Keratinocyte (primary cell): ENCODE results near the gene SATB1. TPM values are rescaled to one million over a fixed set of nuclear protein-coding genes. Genes with fewer than 3 reads are reported as not detected.

Source experiments
- DNase-seq: peaks from one replicate; pipeline ENCODE4 v3.0.0-alpha.2; 2011; ENCODE audit warnings: low read depth, missing footprints, low spot score
- FAIRE-seq: peaks from 2 replicates; lab custom pipeline; 2011; peaks lifted over from hg19 to GRCh38; lab: Jason Lieb, UNC
- H2AFZ ChIP-seq: 2 replicates; pipeline ENCODE4 v1.6.0; 2012; ENCODE audit warnings: low read length, control low read depth, inconsistent platforms; ENCODE audit not compliant: control insufficient read depth
- H3K27ac ChIP-seq: 2 replicates; pipeline ENCODE4 v1.5.1; 2011; ENCODE audit warnings: low read length; ENCODE audit not compliant: control insufficient read depth, insufficient read depth
- H3K27me3 ChIP-seq: 3 replicates; pipeline ENCODE4 v1.6.0; 2011; ENCODE audit warnings: low read length; ENCODE audit not compliant: control insufficient read depth, insufficient read depth; ENCODE audit errors: extremely low read depth
- H3K36me3 ChIP-seq, 2 experiments: 2 replicates in 1 of 2; 3 replicates in 1 of 2; pipeline ENCODE4 v1.5.1; 2011; ENCODE audit warnings: low read length in 2 of 2, mild to moderate bottlenecking in 1 of 2; ENCODE audit not compliant: control insufficient read depth in 2 of 2, insufficient read depth in 2 of 2; ENCODE audit errors: extremely low read depth in 1 of 2
- H3K4me1 ChIP-seq: 3 replicates; pipeline ENCODE4 v1.5.1; 2011; ENCODE audit warnings: low read length; ENCODE audit not compliant: control insufficient read depth, insufficient read depth; ENCODE audit errors: extremely low read depth
- H3K4me2 ChIP-seq: 3 replicates; pipeline ENCODE4 v1.6.0; 2011; ENCODE audit warnings: low read depth, low read length; ENCODE audit not compliant: control insufficient read depth, insufficient read depth; ENCODE audit errors: extremely low read depth
- H3K4me3 ChIP-seq, 3 experiments: fragments of 200-600 bp in 1 of 3; sonication (generic) in 1 of 3; 2 replicates in 2 of 3; 3 replicates in 1 of 3; pipeline ENCODE4 v1.5.1; 2011 to 2016; ENCODE audit warnings: low read length in 3 of 3, mild to moderate bottlenecking in 3 of 3, control low read depth in 2 of 3, inconsistent platforms in 1 of 3, low read depth in 1 of 3, mixed read lengths in 1 of 3, mixed run types in 1 of 3, moderate library complexity in 1 of 3; ENCODE audit not compliant: control insufficient read depth in 2 of 3, insufficient read depth in 2 of 3; ENCODE audit errors: extremely low read depth in 1 of 3
- H3K79me2 ChIP-seq: 2 replicates; pipeline ENCODE4 v1.6.0; 2012; ENCODE audit warnings: low read length; ENCODE audit not compliant: control insufficient read depth, insufficient read depth
- H3K9ac ChIP-seq: 3 replicates; pipeline ENCODE4 v1.6.0; 2011; ENCODE audit warnings: low read length; ENCODE audit not compliant: control insufficient read depth, insufficient read depth; ENCODE audit errors: extremely low read depth
- H3K9me1 ChIP-seq: 3 replicates; pipeline ENCODE4 v1.6.0; 2011; ENCODE audit warnings: low read length; ENCODE audit not compliant: control insufficient read depth, insufficient read depth; ENCODE audit errors: extremely low read depth
- H3K9me3 ChIP-seq: 2 replicates; pipeline ENCODE4 v1.5.1; 2012; ENCODE audit warnings: low read depth, low read length; ENCODE audit not compliant: control insufficient read depth
- H4K20me1 ChIP-seq: 3 replicates; pipeline ENCODE4 v1.6.0; 2011; ENCODE audit warnings: low read length; ENCODE audit not compliant: control insufficient read depth, insufficient read depth; ENCODE audit errors: extremely low read depth
- CTCF ChIP-seq, 3 experiments: IDR thresholded peaks in 1 of 3; conservative IDR thresholded peaks in 1 of 3; optimal IDR thresholded peaks in 1 of 3; 2 replicates in 2 of 3; 3 replicates in 1 of 3; pipeline versions ENCODE3 to v1.5.1; 2011; ENCODE audit warnings: low read length in 3 of 3, mild to moderate bottlenecking in 3 of 3, moderate library complexity in 2 of 3, control low read depth in 1 of 3, inconsistent platforms in 1 of 3; ENCODE audit not compliant: insufficient read depth in 2 of 3; ENCODE audit errors: extremely low read depth in 1 of 3
- EZH2 ChIP-seq: IDR thresholded peaks from one replicate; pipeline ENCODE4 v1.6.1; 2012; ENCODE audit warnings: inconsistent platforms, mild to moderate bottlenecking, low read length, moderate library complexity
- dilution Hi-C: fragments of 300-500 bp; cut with MboI; formaldehyde crosslinking; loops from one replicate; pipeline ENCODE4 v1.7.0; 2020; ENCODE audit warnings: low sequenced_read_pairs; ENCODE audit not compliant: extremely low pct_ligation_motif_present
- polyA plus RNA-seq, 5 experiments: library from polyadenylated mRNA; depleted of rRNA in 3 of 5; stranded (reverse) in 3 of 5; stranded (forward) in 1 of 5; unstranded in 1 of 5; fragments of >200 nt; gene quantifications; 1 replicate in 1 of 5; 2 replicates in 3 of 5; 3 replicates in 1 of 5; pipeline versions ENCODE4 v1.2.1 to v1.2.3, GENCODE V29; 2011 to 2012; ENCODE audit warnings: missing spikeins in 2 of 5, low read depth in 1 of 5, low replicate concordance in 1 of 5

SATB1 gene
- polyA plus RNA-seq, 1 donor (not counting 4 experiments of a cell fraction or from before 2014, with no cell fraction given): 7.8 TPM

GRCh38 chr3:18428036-18428435, 2.9 kb upstream of the SATB1 start:
- H3K9me3 ChIP-seq: no peaks in the 10 kb centered on the region
- H3K27me3 ChIP-seq: no peaks in the 10 kb centered on the region
- H3K9me1 ChIP-seq: no peaks in the 10 kb centered on the region
- dilution Hi-C loops: no loop called here
- peaks cover 16% of the 10 kb centered on the region for H3K4me1 ChIP-seq
- H3K9ac ChIP-seq: no peak overlapping the region
- no peak overlapping the region for H3K4me2 ChIP-seq
- no peak overlapping the region for H2AFZ ChIP-seq
- no peak overlapping the region for H3K27ac ChIP-seq
- TF ChIP-seq CTCF (optimal IDR thresholded peaks at IDR 0.05 in 1 of 3, IDR thresholded peaks at IDR 0.05 in 1 of 3, conservative IDR thresholded peaks at IDR 0.05 in 1 of 3; ENCODE audit: extremely low read depth in 1 of 3, insufficient read depth in 2 of 3, low read length in 3 of 3): no peak
- TF ChIP-seq EZH2: no peak
- DNase-seq (no peak), FAIRE-seq (no peak)
- no peaks in the 10 kb centered on the region for H3K79me2 ChIP-seq
- no peak overlapping the region for H3K4me3 ChIP-seq
- H3K36me3 ChIP-seq: no peaks in the 10 kb centered on the region
- no peaks in the 10 kb centered on the region for H4K20me1 ChIP-seq

- no peak for TF ChIP-seq EZH2
- TF ChIP-seq CTCF (optimal IDR thresholded peaks at IDR 0.05 in 1 of 3, IDR thresholded peaks at IDR 0.05 in 1 of 3, conservative IDR thresholded peaks at IDR 0.05 in 1 of 3; ENCODE audit: extremely low read depth in 1 of 3, insufficient read depth in 2 of 3, low read length in 3 of 3): no peak
- Histone ChIP-seq H3K9ac (no peak overlapping the region), H3K4me3 (no peak overlapping the region), H4K20me1 (no peaks in the 10 kb centered on the region), H3K4me2 (no peak overlapping the region), H3K27ac (no peak overlapping the region), H3K9me3 (no peaks in the 10 kb centered on the region), H3K9me1 (no peaks in the 10 kb centered on the region), H3K27me3 (no peaks in the 10 kb centered on the region), H3K4me1 (peaks cover 17% of the 10 kb centered on the region), H3K36me3 (no peaks in the 10 kb centered on the region), H3K79me2 (no peaks in the 10 kb centered on the region), H2AFZ (no peak overlapping the region)
- DNase-seq: no peak
- FAIRE-seq: no peak
- dilution Hi-C loops: no loop called here
Measured at GRCh38 chr3:18426597-18427193, 1.6 kb upstream of the SATB1 start.
